GM12878 (cell line): ENCODE measurements around the gene TARDBP. TPM values are rescaled to one million over a fixed set of nuclear protein-coding genes. Genes with fewer than 3 reads are reported as not detected.

Experiments
- ATAC-seq: fragments of 200-7000 bp; cut with Tn5 transposase; 3 replicates; pipeline ENCODE4 v1.9.1; 2020; ENCODE audit warnings: mild to moderate bottlenecking, moderate library complexity
- BruUV-seq: library from RNA; stranded (reverse); fragments of 400-500 nt; replicated peaks from 2 replicates; lab custom pipeline; 2021; lab: Mats Ljungman, UMichigan
- CTCF ChIA-PET: fragments of 300-600 bp; sonication (Branson Sonifier 250); formaldehyde crosslinking; extraction: SDS; loops from one replicate; lab custom pipeline; 2021; ENCODE audit warnings: inconsistent platforms; lab: Yijun Ruan, JAX
- POLR2A ChIA-PET: fragments of 350-600 bp; formaldehyde crosslinking; extraction: SDS; loops from one replicate; lab custom pipeline; 2021; ENCODE audit warnings: inconsistent platforms; lab: Charles Lee
- RAD21 ChIA-PET: fragments of 300-600 bp; sonication (Branson Sonifier 250); formaldehyde crosslinking; loops from one replicate; lab custom pipeline; 2023; ENCODE audit warnings: antibody characterized with exemption; ENCODE audit not compliant: unreplicated experiment; lab: Charles Lee
- SMC1A ChIA-PET: fragments of 300-600 bp; sonication (Branson Sonifier 250); formaldehyde crosslinking; loops from one replicate; lab custom pipeline; 2023; ENCODE audit not compliant: unreplicated experiment, uncharacterized antibody; lab: Charles Lee
- DNase-seq: peaks from one replicate; pipeline ENCODE4 v3.0.0-alpha.2; 2011; ENCODE audit warnings: low read depth, low spot score
- FAIRE-seq: peaks from 3 replicates; lab custom pipeline; 2011; peaks lifted over from hg19 to GRCh38; lab: Jason Lieb, UNC
- H2AFZ ChIP-seq: 2 replicates; pipeline ENCODE4 v1.6.0; 2011; ENCODE audit warnings: low read depth, low read length, control low read depth; ENCODE audit not compliant: control insufficient read depth
- H3K27ac ChIP-seq: 2 replicates; pipeline ENCODE4 v1.5.1; 2011; ENCODE audit warnings: control low read depth; ENCODE audit not compliant: control insufficient read depth, insufficient read depth
- H3K27me3 ChIP-seq, 2 experiments: replicated peaks in 1 of 2; 2 replicates each; pipeline versions ENCODE4 v1.6.0 to v1.6.1; 2011; ENCODE audit warnings: low read length in 1 of 2; ENCODE audit not compliant: control insufficient read depth in 2 of 2, insufficient read depth in 2 of 2
- H3K36me3 ChIP-seq, 2 experiments: 2 replicates each; pipeline ENCODE4 v1.5.1; 2011; ENCODE audit warnings: low read length in 1 of 2; ENCODE audit not compliant: control insufficient read depth in 2 of 2, insufficient read depth in 2 of 2
- H3K4me1 ChIP-seq: 2 replicates; pipeline ENCODE4 v1.6.1; 2011; ENCODE audit warnings: mild to moderate bottlenecking, low read length, moderate library complexity, mixed read lengths; ENCODE audit not compliant: control insufficient read depth, insufficient read depth
- H3K4me2 ChIP-seq: 2 replicates; pipeline ENCODE4 v1.6.0; 2011; ENCODE audit warnings: control low read depth; ENCODE audit not compliant: control insufficient read depth, insufficient read depth
- H3K4me3 ChIP-seq: fragments of 200-600 bp; sonication (generic); 2 replicates; pipeline ENCODE4 v1.5.1; 2016
- H3K79me2 ChIP-seq: 2 replicates; pipeline ENCODE4 v1.6.0; 2011; ENCODE audit warnings: low read length; ENCODE audit not compliant: control insufficient read depth, insufficient read depth
- H3K9ac ChIP-seq: 2 replicates; pipeline ENCODE4 v1.8.0; 2011; ENCODE audit warnings: low read length, control low read depth, mixed read lengths; ENCODE audit not compliant: control insufficient read depth, insufficient read depth
- H3K9me3 ChIP-seq: replicated peaks from 3 replicates; pipeline ENCODE4 v1.5.1; 2011; ENCODE audit warnings: mild to moderate bottlenecking, low read length; ENCODE audit not compliant: control insufficient read depth, insufficient read depth
- H4K20me1 ChIP-seq: 2 replicates; pipeline ENCODE4 v1.6.0; 2011; ENCODE audit not compliant: control insufficient read depth, insufficient read depth
- BMI1 ChIP-seq: fragments of 450-650 bp; IDR thresholded peaks from 2 replicates; pipeline ENCODE4 v1.6.1; 2016; ENCODE audit warnings: mild to moderate bottlenecking, moderate library complexity, borderline replicate concordance
- CREM ChIP-seq: IDR thresholded peaks from 2 replicates; pipeline ENCODE4 v1.6.1; 2014; ENCODE audit warnings: antibody characterized with exemption, low read depth
- ETV6 ChIP-seq, 2 experiments: fragments of 450-650 bp in 1 of 2; IDR thresholded peaks in 1 of 2; conservative IDR thresholded peaks in 1 of 2; 2 replicates each; pipeline ENCODE4 v1.6.1; 2014; ENCODE audit warnings: antibody characterized with exemption in 1 of 2, borderline replicate concordance in 1 of 2, low read depth in 1 of 2, mild to moderate bottlenecking in 1 of 2, moderate library complexity in 1 of 2
- FOS ChIP-seq: IDR thresholded peaks from 3 replicates; pipeline ENCODE4 v1.6.1; 2011; ENCODE audit warnings: borderline replicate concordance; ENCODE audit not compliant: insufficient read length; ENCODE audit errors: extremely low read depth
- JUNB ChIP-seq: IDR thresholded peaks from 2 replicates; pipeline ENCODE4 v1.6.1; 2016; ENCODE audit warnings: antibody characterized with exemption, mild to moderate bottlenecking
- MEF2B ChIP-seq: fragments of 450-650 bp; IDR thresholded peaks from 2 replicates; pipeline ENCODE4 v1.6.1; 2018; ENCODE audit warnings: mild to moderate bottlenecking, moderate library complexity; ENCODE audit not compliant: partially characterized antibody, poor library complexity, severe bottlenecking
- MYC ChIP-seq: IDR thresholded peaks from 2 replicates; pipeline ENCODE4 v1.6.1; 2011; ENCODE audit warnings: mild to moderate bottlenecking, low read length, moderate library complexity, inconsistent platforms; ENCODE audit not compliant: insufficient read depth, insufficient replicate concordance, insufficient read length, severe bottlenecking
- NFIC ChIP-seq: IDR thresholded peaks from 2 replicates; pipeline ENCODE4 v1.6.1; 2012; ENCODE audit warnings: low read depth, mild to moderate bottlenecking, inconsistent platforms, low read length, moderate library complexity
- NFYB ChIP-seq: IDR thresholded peaks from 2 replicates; pipeline ENCODE4 v1.6.1; 2011; ENCODE audit warnings: low read depth, mild to moderate bottlenecking, low read length, improper control_type of control experiment, moderate library complexity; ENCODE audit not compliant: insufficient read depth
- POLR2A ChIP-seq: IDR thresholded peaks from 2 replicates; pipeline ENCODE4 v1.6.1; 2011; ENCODE audit warnings: low read depth, mild to moderate bottlenecking, low read length
- POLR2AphosphoS5 ChIP-seq: IDR thresholded peaks from 2 replicates; pipeline ENCODE4 v1.6.1; 2011; ENCODE audit warnings: mild to moderate bottlenecking, low read length, inconsistent platforms
- RAD21 ChIP-seq: IDR thresholded peaks from 2 replicates; pipeline ENCODE4 v1.6.1; 2011; ENCODE audit warnings: mild to moderate bottlenecking, low read depth, low read length, moderate library complexity; ENCODE audit not compliant: insufficient read depth
- RAD51 ChIP-seq: fragments of 450-650 bp; IDR thresholded peaks from 2 replicates; pipeline ENCODE4 v1.6.1; 2016; ENCODE audit warnings: moderate library complexity, mild to moderate bottlenecking, inconsistent platforms
- RFX5 ChIP-seq: IDR thresholded peaks from 2 replicates; pipeline ENCODE4 v1.6.1; 2011; ENCODE audit warnings: low read depth, low read length, improper control_type of control experiment
- TARDBP ChIP-seq: IDR thresholded peaks from 2 replicates; pipeline ENCODE4 v1.6.1; 2016; ENCODE audit warnings: borderline replicate concordance
- WGBS: methylation state at CpG from one replicate; pipeline ENCODE4 v1.1.6; 2016; ENCODE audit warnings: low lambda C conversion rate; ENCODE audit not compliant: insufficient replicate concordance, insufficient coverage; ENCODE audit errors: missing lambda C conversion rate; 5-methylcytosine and 5-hydroxymethylcytosine counted together
- in situ Hi-C: fragments of 300-500 bp; cut with MboI; formaldehyde crosslinking; loops from 9 replicates; pipeline ENCODE4 v1.14.3; 2018; ENCODE audit warnings: mixed read lengths
- intact Hi-C: fragments of 100-400 bp; cut with micrococcal nuclease; formaldehyde crosslinking; loops from one replicate; pipeline ENCODE4 v1.14.2; 2022; ENCODE audit not compliant: unreplicated experiment
- polyA plus RNA-seq, 11 experiments: library from polyadenylated mRNA; depleted of rRNA in 4 of 11; unstranded in 6 of 11; stranded (reverse) in 5 of 11; fragments of >200 nt; fragmentation: Nextera tagmentation in 4 of 11; fragmentation: Illumina TruSeq in 1 of 11; extraction: Ambion mirVana in 4 of 11; extraction: Trizol in 1 of 11; gene quantifications; 1 replicate in 1 of 11; 2 replicates in 10 of 11; pipeline versions ENCODE4 v1.2.1 to v1.2.3, GENCODE V29; 2011 to 2016; ENCODE audit warnings: inconsistent platforms in 2 of 11, missing spikeins in 2 of 11, low read depth in 1 of 11
- total RNA-seq, 4 experiments: library from RNA; depleted of rRNA in 3 of 4; stranded (reverse); fragments of >200 nt in 3 of 4; fragmentation: Illumina TruSeq in 1 of 4; extraction: Trizol in 1 of 4; gene quantifications; 2 replicates each; pipeline versions ENCODE4 v1.2.1 to v1.2.3, GENCODE V29; 2013 to 2021
- TF ChIP-seq, protein P1 (sequence below): fragments of 450-650 bp; IDR thresholded peaks from 2 replicates; pipeline ENCODE4 v1.6.1; 2017; ENCODE audit warnings: mild to moderate bottlenecking, moderate library complexity
- TF ChIP-seq, protein P2 (sequence below): fragments of 450-650 bp; IDR thresholded peaks from 2 replicates; pipeline ENCODE4 v1.6.1; 2017; ENCODE audit warnings: mild to moderate bottlenecking, low read depth, inconsistent platforms; ENCODE audit not compliant: poor library complexity, severe bottlenecking

The TARDBP gene
- total and polyA plus RNA-seq, 10 of the 15 experiments (the other 5 are each of a cell fraction or from before 2014, with no cell fraction given), result 55.6 to 318 (median 192) TPM

GRCh38 chr1:11026052-11026451, 13.6 kb downstream of the TARDBP start (continued):
- TF ChIP-seq RAD51, result no peak
- TF ChIP-seq FOS, result no peak
- no peak for TF ChIP-seq RAD21
- TF ChIP-seq, protein P1, sequence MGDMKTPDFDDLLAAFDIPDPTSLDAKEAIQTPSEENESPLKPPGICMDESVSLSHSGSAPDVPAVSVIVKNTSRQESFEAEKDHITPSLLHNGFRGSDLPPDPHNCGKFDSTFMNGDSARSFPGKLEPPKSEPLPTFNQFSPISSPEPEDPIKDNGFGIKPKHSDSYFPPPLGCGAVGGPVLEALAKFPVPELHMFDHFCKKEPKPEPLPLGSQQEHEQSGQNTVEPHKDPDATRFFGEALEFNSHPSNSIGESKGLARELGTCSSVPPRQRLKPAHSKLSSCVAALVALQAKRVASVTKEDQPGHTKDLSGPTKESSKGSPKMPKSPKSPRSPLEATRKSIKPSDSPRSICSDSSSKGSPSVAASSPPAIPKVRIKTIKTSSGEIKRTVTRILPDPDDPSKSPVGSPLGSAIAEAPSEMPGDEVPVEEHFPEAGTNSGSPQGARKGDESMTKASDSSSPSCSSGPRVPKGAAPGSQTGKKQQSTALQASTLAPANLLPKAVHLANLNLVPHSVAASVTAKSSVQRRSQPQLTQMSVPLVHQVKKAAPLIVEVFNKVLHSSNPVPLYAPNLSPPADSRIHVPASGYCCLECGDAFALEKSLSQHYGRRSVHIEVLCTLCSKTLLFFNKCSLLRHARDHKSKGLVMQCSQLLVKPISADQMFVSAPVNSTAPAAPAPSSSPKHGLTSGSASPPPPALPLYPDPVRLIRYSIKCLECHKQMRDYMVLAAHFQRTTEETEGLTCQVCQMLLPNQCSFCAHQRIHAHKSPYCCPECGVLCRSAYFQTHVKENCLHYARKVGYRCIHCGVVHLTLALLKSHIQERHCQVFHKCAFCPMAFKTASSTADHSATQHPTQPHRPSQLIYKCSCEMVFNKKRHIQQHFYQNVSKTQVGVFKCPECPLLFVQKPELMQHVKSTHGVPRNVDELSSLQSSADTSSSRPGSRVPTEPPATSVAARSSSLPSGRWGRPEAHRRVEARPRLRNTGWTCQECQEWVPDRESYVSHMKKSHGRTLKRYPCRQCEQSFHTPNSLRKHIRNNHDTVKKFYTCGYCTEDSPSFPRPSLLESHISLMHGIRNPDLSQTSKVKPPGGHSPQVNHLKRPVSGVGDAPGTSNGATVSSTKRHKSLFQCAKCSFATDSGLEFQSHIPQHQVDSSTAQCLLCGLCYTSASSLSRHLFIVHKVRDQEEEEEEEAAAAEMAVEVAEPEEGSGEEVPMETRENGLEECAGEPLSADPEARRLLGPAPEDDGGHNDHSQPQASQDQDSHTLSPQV, result no peak
- TF ChIP-seq BMI1, result no peak
- no peak for TF ChIP-seq NFIC

- Histone ChIP-seq H3K36me3 (peaks cover 3 to 37% of the 10 kb centered on the region in 2 experiments), H3K79me2 (no peaks in the 10 kb centered on the region; the same call in 1 of the 2 replicates), H3K27ac (no peak overlapping the region), H4K20me1 (peaks cover 2% of the 10 kb centered on the region; the same call in 1 of the 2 replicates), H3K4me3 (no peak overlapping the region), H3K9me3 (no peaks in the 10 kb centered on the region), H3K4me1 (no peaks in the 10 kb centered on the region), H3K9ac (no peak overlapping the region), H3K27me3 (no peaks in the 10 kb centered on the region), H2AFZ (no peak overlapping the region), H3K4me2 (no peak overlapping the region)
- intact Hi-C loops, result no loop called here
- WGBS, result 95% methylated on average over 5 of the region's 5 CpGs
- ChIA-PET CTCF (interaction anchor here (0.6 to 1.4 kb wide), 2 partner anchors 10 to 783 kb away, joined by 3 to 8 read pairs; no protein-coding TSS in a partner anchor), RAD21 (interaction anchor here (1.2 kb wide), 1 partner anchor 10 kb away, joined by 7 read pairs; no protein-coding TSS in a partner anchor), SMC1A (interaction anchor here (1.5 kb wide), 1 partner anchor 11 kb away, joined by 5 read pairs; no protein-coding TSS in a partner anchor), POLR2A (interaction anchor here (1.5 kb wide), 1 partner anchor 11 kb away, joined by 3 read pairs; no protein-coding TSS in a partner anchor)
- no TSS peak for BruUV-seq
- ATAC-seq, result no peak
- in situ Hi-C loops, result no loop called here
- FAIRE-seq, result no peak
- TF ChIP-seq ETV6 (conservative IDR thresholded peaks at IDR 0.05 in 1 of 2, IDR thresholded peaks at IDR 0.05 in 1 of 2; ENCODE audit: borderline replicate concordance in 1 of 2, low read depth in 1 of 2), result no peak
- TF ChIP-seq MYC, result no peak
- TF ChIP-seq RAD51, result no peak
- TF ChIP-seq RFX5, result no peak
- TF ChIP-seq NFYB, result no peak
- TF ChIP-seq TARDBP, result no peak
- TF ChIP-seq POLR2AphosphoS5, result peak; percentile 76
- TF ChIP-seq POLR2A, result 0 out of 2 replicates have a peak, but pooled peaks have one; percentile 32
- TF ChIP-seq CREM, result no peak
- TF ChIP-seq MEF2B, result no peak
- TF ChIP-seq, protein P2, sequence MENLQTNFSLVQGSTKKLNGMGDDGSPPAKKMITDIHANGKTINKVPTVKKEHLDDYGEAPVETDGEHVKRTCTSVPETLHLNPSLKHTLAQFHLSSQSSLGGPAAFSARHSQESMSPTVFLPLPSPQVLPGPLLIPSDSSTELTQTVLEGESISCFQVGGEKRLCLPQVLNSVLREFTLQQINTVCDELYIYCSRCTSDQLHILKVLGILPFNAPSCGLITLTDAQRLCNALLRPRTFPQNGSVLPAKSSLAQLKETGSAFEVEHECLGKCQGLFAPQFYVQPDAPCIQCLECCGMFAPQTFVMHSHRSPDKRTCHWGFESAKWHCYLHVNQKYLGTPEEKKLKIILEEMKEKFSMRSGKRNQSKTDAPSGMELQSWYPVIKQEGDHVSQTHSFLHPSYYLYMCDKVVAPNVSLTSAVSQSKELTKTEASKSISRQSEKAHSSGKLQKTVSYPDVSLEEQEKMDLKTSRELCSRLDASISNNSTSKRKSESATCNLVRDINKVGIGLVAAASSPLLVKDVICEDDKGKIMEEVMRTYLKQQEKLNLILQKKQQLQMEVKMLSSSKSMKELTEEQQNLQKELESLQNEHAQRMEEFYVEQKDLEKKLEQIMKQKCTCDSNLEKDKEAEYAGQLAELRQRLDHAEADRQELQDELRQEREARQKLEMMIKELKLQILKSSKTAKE, result no peak
- no peak for TF ChIP-seq JUNB
- DNase-seq, result no peak
Measured at GRCh38 chr1:11026903-11027302, 14.4 kb downstream of the TARDBP start.
